Activated CD4-positive, alpha-beta T cell treated with anti-CD3 and anti-CD28 coated beads, Interleukin-2, Interleukin-4, amounts not matched to agents 100 ng/mL and 50 ng/mL, durations not matched to agents 16 hours and 8 hours (primary cell): ENCODE measurements around the gene TARS3.

Source experiments
- DNase-seq: peaks from one replicate; pipeline ENCODE4 v3.0.0-alpha.2; 2020; ENCODE audit warnings: low spot score

TARS3 gene

DNA sequence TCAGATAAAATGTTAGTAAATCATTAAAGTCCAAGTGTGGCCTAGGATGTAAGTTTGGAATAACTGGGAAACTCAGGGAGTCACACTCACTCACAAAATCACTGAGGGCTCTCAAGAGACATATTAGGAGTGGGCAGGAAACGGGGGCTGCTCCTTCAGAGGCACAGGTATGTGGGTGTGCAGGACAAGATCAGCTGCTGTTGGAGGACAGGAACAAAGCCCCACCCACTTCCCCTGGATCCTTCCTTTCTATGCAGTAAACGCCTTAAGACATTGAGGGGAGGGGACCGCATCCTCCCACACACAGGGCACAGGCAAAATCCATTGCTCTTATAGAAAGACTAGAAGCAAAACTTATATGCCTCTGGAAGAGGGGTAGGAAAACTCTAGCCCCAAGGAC is 102.3 kb downstream of the TARS3 start:
- no peak for DNase-seq

GRCh38 chr15:101620671-101621070 is 103.6 kb downstream of the TARS3 start:
- DNase-seq: no peak

DNA sequence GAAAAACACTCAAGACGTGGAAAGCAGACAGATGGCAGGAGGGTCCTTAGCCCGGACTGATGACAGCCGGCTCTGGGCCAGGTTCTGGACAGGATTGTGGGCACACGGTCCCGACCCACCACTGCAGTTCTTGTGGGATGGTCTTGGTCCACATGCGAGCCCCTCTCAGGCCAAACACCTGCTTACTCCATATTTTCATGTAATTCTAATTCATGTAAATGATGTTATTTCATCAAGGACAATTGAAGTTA is 104.7 kb downstream of the TARS3 start:
- DNase-seq: no peak

DNA sequence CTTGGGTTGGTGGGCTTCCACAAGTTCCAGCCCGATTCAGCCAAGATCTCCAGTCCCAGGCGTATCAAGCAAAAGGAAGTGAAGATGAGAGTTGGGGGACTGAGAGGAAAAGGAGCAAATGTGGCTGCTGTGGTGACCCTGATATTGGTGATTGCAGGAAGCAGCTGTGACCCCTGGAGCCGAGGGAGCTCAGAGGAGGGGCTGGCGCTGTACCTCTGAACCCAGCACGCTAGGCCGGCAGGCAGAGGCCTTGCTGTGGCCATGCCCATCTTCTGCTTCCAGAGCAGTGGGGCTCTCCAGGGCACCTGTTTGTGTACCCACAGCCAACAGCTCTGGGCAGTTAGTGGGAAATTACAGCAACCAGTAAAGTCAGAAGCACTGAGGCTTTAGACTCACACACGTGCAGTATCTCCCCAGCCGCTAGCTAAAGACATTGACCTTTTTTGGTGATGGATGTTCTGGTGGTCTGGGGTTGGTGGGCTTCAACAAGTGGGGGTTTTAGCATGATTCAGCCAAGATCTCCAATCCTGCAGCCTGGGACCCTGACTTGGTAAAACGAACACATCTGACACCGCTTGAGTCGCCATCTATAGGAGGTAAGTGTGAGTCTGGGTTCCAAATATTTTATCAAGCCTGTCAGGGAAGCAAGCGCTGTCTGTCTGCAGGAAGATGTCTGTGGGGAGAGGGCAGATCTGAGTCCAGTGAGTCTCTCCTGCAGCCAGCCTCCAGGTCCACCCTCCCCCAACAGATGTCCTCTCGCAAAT is 105.2 kb downstream of the TARS3 start:
- DNase-seq: no peak

DNA sequence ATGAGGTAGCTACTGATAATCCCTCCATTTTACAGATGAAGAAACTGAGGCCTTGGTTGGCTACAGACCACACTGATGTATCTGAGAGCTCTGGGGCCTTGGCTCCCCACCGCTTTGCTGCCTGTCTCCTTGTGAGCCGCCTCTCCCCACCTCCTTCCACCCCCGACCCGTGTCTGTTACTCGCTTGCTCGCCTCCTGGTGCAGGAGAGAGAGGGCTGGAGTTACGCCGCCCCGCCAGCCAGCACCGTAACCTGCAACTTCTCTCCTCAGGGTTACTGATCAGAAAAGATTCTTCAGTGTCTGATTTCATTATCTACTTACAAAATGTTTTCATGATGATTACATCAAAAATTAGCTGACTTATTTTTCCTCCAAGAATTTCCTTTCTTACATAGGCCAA is 106.2 kb downstream of the TARS3 start:
- DNase-seq: no peak

GRCh38 chr15:101617390-101617965 is 106.8 kb downstream of the TARS3 start:
- no peak for DNase-seq

- DNase-seq: no peak
Observed at GRCh38 chr15:101615986-101616848, 108.1 kb downstream of the TARS3 start.

DNA sequence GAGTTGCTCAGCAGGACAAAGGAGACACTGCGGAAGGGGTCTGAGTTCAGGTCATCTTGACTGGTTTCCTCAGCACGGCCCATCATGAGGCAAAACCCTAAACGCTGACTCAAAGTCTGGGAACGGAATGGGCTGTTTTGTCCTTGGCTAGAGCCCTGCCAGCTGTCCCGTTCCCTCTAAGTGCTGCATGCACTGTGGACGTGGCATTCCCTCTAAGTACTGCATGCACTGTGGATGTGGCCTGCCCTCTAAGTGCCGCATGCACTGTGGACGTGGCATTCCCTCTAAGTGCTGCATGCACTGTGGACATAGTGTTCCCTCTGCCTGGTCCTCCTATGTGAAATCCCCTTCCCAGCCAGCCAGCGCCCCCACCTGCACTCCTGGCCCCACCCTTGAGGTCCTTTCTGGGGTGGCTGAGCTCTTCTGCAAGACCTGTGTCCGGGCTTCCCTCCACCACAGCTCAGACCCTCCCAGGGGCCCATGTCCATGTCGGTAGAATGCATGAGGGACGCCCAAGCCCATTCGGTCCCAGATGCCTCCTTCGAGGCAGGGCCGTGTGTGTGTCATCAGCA is 108.8 kb downstream of the TARS3 start:
- no peak for DNase-seq

- DNase-seq: no peak
Observed at GRCh38 chr15:101614761-101615160, 109.5 kb downstream of the TARS3 start.

- DNase-seq: no peak
Observed at GRCh38 chr15:101614001-101614585, 110.2 kb downstream of the TARS3 start.

- no peak for DNase-seq
Observed at GRCh38 chr15:101613130-101614000, 110.9 kb downstream of the TARS3 start.

DNA sequence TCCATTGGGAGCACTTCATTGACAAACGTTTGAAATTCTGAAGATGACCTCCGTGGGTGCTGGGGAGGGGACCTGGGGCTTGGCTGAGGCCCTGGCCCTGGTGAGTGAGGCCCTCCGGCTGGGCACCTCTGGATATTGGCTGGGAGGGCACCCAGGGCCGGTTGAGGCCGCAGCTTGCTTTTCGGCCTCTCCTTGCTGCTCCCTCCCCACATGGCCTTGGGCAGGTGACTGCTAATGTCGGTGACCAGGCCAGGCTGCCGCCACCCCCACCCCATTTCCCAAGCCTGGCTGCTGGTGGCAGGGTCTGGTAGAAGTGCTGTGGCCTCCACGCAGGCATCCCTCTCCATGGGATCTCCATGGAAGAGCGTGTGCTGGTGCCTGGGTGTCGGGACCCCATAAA is 111.6 kb downstream of the TARS3 start:
- DNase-seq: no peak

DNA sequence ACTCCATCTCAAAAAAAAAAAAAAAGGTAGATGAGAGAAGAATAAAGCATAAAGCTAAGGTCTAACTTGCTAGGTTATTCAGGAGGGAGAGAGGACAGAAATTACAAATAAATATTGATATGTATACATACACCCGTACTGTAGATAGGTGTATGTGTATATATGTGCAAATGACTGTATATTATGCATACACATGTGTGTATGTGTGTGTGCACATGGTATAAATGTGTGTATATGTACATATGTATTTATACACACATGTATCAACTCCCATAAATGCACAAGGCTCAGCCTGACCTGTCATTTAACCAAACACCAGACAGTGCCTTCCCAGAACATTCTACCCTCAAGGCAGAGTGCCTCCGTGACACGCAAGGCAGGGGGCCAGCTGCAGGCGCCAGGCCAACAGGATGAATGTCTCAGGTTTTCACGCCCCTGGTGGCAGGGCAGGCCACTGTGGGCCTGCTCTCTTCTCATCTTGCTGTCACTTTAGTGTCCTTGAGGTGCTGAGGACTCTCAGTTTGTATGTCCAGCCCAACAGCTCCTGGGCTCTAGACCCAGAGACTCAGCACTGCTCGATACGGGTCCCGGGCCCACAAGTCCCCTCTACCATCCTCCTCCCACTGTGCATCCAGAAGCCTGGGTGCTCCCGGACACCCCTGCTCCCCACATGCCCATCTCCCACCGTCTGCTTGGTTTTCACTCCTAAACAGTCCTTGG is 112.5 kb downstream of the TARS3 start:
- DNase-seq: no peak

- no peak for DNase-seq
Observed at GRCh38 chr15:101611007-101611406, 113.3 kb downstream of the TARS3 start.

- DNase-seq: no peak
Observed at GRCh38 chr15:101610611-101611000, 113.7 kb downstream of the TARS3 start.

DNA sequence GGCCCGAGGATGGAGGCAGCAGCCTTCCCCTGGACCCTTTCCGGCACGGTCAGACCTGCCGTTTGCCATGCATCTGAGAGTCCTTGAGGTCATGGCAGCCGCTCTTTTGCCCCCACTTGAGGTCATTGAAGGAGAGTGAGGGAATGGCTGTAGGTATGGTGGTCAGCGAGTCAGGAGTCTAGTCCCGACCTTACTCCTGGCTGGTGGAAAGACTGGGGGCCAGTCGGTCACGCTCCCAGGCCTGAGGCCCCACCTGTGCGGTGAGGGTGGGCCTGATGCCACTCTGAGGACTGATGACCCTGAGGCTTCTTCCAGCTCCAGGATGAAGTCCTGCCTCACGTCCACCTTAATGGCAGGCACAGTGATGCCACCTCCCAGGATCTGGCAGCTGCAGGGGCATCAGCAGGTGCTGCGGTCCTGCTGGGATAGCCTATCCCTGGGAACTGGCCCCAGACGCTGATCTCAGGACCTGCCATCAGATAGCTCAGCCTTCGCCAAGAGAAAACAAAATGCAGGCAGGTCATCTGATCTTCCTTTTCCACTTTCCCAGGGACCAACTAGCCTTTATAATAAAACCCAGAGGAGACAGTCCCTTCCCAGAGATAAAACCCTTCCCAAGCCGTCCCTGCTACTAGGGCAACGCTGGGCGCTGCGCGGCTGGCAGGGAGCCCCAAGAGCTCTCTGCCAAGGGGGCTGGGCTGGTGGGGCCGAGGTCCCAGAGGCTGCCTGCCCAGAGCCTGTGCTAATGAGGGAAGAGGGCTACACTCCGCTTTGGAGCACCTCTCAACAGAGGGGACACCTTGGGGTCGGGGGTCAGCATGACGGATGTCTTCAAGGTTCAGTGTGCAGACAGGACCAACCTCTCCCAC is 114.3 kb downstream of the TARS3 start:
- DNase-seq: no peak

GRCh38 chr15:101608201-101608600 is 116.1 kb downstream of the TARS3 start:
- no peak for DNase-seq

DNA sequence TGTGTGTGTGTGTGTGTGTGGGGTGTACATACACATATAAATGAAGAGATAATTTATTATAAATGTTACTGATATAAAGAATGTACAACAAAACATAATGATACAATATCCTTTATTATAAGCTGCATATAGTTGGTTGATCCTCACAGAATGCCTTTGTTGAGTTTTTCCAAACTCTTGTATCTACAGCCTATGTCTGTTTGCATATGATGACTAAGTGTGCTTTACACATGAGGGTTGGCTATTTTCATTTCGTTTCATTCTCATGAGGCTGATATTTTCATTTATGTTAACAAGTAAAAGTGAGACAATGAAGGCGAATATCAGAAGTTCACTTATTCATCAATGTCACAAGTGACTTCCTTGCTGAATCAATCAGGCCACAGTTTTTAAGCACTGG is 117.2 kb downstream of the TARS3 start:
- DNase-seq: no peak

DNA sequence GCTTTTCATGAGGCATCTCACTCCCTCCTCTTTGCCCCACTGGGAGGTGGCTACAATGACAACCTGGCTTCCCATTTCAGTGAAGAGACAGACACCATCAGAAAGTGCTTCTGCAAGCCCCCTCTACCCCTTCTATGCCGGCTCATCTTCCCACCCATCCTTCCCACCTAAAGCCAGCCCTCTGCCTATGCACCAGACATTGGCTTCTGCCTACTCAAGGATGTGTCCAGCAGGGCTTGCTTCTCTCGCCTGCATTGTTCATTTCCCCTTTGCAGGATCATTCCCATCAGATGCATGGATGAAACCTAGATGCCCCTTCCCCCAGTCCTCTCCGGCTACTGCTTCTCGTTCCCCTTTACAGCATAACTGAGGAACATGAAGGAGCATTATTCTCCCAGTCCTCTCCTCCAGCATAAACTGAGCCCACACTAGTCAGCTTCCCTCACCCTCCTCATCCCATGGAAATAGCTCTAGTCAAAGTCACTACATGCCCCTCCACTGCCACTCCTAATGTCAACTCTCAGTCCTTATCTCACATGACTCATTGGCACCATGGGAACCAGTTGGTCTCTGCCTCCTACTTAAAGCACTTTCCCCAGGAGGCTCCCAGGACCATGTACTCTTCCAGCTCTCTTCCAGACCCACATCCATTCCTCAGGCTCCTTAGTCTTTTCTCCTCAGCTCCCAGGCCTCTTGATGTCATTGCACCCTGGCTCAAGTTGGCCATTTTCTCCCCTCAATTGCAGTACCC is 120.0 kb downstream of the TARS3 start:
- no peak for DNase-seq
